Measurements from ENCODE around the gene MRPL11.

MRPL11 gene

GRCh38 chr11:66459138-66459778 lies 20.6 kb upstream of the MRPL11 start:
- Histone ChIP-seq H3K4me3 (IDR thresholded peaks at IDR 0.05; ENCODE audit: insufficient read depth, low read depth, low read length) (no peak overlapping the region), H2AFZ (ENCODE audit: low read depth) (no peak overlapping the region), H3K79me2 (ENCODE audit: insufficient read depth, low read depth) (no peaks in the 10 kb centered on the region), H4K20me1 (ENCODE audit: insufficient read depth) (no peaks in the 10 kb centered on the region), H3K4me2 (no peak overlapping the region), H3K27me3 (ENCODE audit: insufficient read depth, low read depth) (peaks cover 9% of the 10 kb centered on the region; the same call in 1 of the 2 replicates), H3K27ac (no peak overlapping the region), H3K36me3 (ENCODE audit: insufficient read depth) (no peaks in the 10 kb centered on the region), H3K9ac (no peak overlapping the region), H3K4me1 (ENCODE audit: low read depth, poor library complexity, severe bottlenecking) (peaks cover 11% of the 10 kb centered on the region)
- TF ChIP-seq, protein P1, sequence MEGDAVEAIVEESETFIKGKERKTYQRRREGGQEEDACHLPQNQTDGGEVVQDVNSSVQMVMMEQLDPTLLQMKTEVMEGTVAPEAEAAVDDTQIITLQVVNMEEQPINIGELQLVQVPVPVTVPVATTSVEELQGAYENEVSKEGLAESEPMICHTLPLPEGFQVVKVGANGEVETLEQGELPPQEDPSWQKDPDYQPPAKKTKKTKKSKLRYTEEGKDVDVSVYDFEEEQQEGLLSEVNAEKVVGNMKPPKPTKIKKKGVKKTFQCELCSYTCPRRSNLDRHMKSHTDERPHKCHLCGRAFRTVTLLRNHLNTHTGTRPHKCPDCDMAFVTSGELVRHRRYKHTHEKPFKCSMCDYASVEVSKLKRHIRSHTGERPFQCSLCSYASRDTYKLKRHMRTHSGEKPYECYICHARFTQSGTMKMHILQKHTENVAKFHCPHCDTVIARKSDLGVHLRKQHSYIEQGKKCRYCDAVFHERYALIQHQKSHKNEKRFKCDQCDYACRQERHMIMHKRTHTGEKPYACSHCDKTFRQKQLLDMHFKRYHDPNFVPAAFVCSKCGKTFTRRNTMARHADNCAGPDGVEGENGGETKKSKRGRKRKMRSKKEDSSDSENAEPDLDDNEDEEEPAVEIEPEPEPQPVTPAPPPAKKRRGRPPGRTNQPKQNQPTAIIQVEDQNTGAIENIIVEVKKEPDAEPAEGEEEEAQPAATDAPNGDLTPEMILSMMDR (conservative IDR thresholded peaks at IDR 0.05; ENCODE audit: low read depth, low read length): no peak

DNA sequence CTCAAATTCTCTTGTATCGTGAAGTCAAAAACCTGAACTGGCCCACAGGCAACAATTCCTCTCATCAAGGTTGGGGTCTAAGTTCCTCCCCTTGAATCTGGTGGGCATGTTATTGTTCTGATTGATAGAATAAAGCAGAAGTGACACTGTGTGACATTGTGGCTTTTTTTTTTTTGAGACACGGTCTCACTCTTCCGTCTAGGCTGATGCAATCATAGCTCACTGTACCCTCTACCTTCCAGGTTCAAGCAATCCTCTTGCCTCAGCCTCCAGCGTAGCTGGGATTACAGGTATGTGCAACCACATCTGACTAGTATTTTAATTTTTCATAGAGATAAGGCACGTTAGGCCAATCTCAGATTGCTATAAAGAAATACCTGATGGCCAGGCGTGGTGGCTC lies 19.2 kb upstream of the MRPL11 start:
- Histone ChIP-seq H3K27me3 (ENCODE audit: insufficient read depth, low read depth) (peaks cover 10% of the 10 kb centered on the region; the same call in 1 of the 2 replicates), H3K4me2 (no peak overlapping the region), H3K27ac (no peak overlapping the region), H3K36me3 (ENCODE audit: insufficient read depth) (no peaks in the 10 kb centered on the region), H3K79me2 (ENCODE audit: insufficient read depth, low read depth) (no peaks in the 10 kb centered on the region), H3K9ac (no peak overlapping the region), H3K4me3 (IDR thresholded peaks at IDR 0.05; ENCODE audit: insufficient read depth, low read depth, low read length) (no peak overlapping the region), H3K4me1 (ENCODE audit: low read depth, poor library complexity, severe bottlenecking) (peaks cover 11% of the 10 kb centered on the region), H4K20me1 (ENCODE audit: insufficient read depth) (no peaks in the 10 kb centered on the region), H2AFZ (ENCODE audit: low read depth) (no peak overlapping the region)
- TF ChIP-seq, protein P1 (conservative IDR thresholded peaks at IDR 0.05; ENCODE audit: low read depth, low read length): no peak

DNA sequence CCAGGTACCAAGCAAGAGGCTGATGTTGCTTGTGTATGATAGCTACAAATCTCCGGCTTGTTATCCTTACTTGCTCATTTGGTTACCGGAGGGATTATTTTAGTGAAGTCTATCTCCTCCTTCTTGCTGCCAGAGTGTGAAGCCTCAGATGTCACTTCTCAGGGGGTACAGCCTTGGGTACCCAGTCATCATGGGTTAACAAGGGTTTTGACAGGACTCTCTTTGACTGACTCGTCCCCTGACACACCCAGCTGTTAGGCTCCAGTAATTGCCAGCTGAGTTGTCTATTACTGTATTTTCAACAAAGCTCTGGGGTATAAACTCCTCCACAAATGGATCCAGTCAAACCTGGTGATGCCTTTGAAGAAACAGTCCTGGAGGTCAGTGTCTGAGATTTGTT lies 16.2 kb upstream of the MRPL11 start:
- Histone ChIP-seq H3K4me2 (no peak overlapping the region), H3K36me3 (ENCODE audit: insufficient read depth) (no peaks in the 10 kb centered on the region), H3K9ac (no peak overlapping the region), H3K4me3 (IDR thresholded peaks at IDR 0.05; ENCODE audit: insufficient read depth, low read depth, low read length) (no peak overlapping the region), H2AFZ (ENCODE audit: low read depth) (no peak overlapping the region), H3K79me2 (ENCODE audit: insufficient read depth, low read depth) (no peaks in the 10 kb centered on the region), H3K27me3 (ENCODE audit: insufficient read depth, low read depth) (peaks cover 16% of the 10 kb centered on the region; the same call in 1 of the 2 replicates), H4K20me1 (ENCODE audit: insufficient read depth) (no peaks in the 10 kb centered on the region), H3K27ac (no peak overlapping the region), H3K4me1 (ENCODE audit: low read depth, poor library complexity, severe bottlenecking) (peaks cover 11% of the 10 kb centered on the region)
- TF ChIP-seq, protein P1 (conservative IDR thresholded peaks at IDR 0.05; ENCODE audit: low read depth, low read length): no peak

- H2AFZ ChIP-seq (ENCODE audit: low read depth): no peak overlapping the region
- no peaks in the 10 kb centered on the region for H3K36me3 ChIP-seq (ENCODE audit: insufficient read depth)
- H3K4me1 ChIP-seq (ENCODE audit: low read depth, poor library complexity, severe bottlenecking): peaks cover 6% of the 10 kb centered on the region
- H4K20me1 ChIP-seq (ENCODE audit: insufficient read depth): no peaks in the 10 kb centered on the region
- H3K4me2 ChIP-seq: no peak overlapping the region
- H3K27ac ChIP-seq: no peak overlapping the region
- H3K27me3 ChIP-seq (ENCODE audit: insufficient read depth, low read depth): peaks cover 16% of the 10 kb centered on the region; the same call in 1 of the 2 replicates
- H3K4me3 ChIP-seq (IDR thresholded peaks at IDR 0.05; ENCODE audit: insufficient read depth, low read depth, low read length): no peak overlapping the region
- H3K79me2 ChIP-seq (ENCODE audit: insufficient read depth, low read depth): no peaks in the 10 kb centered on the region
- TF ChIP-seq, protein P1 (conservative IDR thresholded peaks at IDR 0.05; ENCODE audit: low read depth, low read length): no peak
- no peak overlapping the region for H3K9ac ChIP-seq
Measured at GRCh38 chr11:66454247-66454646, 15.6 kb upstream of the MRPL11 start.
